ENCODE data around the gene CBR3.
A peak's percentile ranks its signal among the peaks of the same experiment; 100 is the strongest.

CBR3 gene

GRCh38 chr21:36165356-36165755 is 30.5 kb downstream of the CBR3 start:
- TF ChIP-seq ZNF621 (tag by site-specific recombination; IDR thresholded peaks at IDR 0.05) = no peak
- no peak for TF ChIP-seq ZSCAN5A (tag by site-specific recombination; IDR thresholded peaks at IDR 0.05)
- no peak for TF ChIP-seq ZNF449 (tag by site-specific recombination; IDR thresholded peaks at IDR 0.05)
- no peak for TF ChIP-seq SP2 (tag by site-specific recombination; IDR thresholded peaks at IDR 0.05)
- TF ChIP-seq ZSCAN4 (tag by site-specific recombination; IDR thresholded peaks at IDR 0.05) = peak; percentile 68
- TF ChIP-seq ZNF391 (tag by site-specific recombination; IDR thresholded peaks at IDR 0.05; ENCODE audit: borderline replicate concordance, low read depth) = no peak
- H3K36me3 ChIP-seq (ENCODE audit: control insufficient read depth in 2 of 2, insufficient read depth in 1 of 2, low read length in 2 of 2) = peaks cover 9 to 12% of the 10 kb centered on the region in 2 experiments; a peak in 2 of 3 replicates
- no peak overlapping the region for H3K27ac ChIP-seq (ENCODE audit: extremely low read depth, low read depth, low read length)
- peaks cover 9% of the 10 kb centered on the region for H3K4me1 ChIP-seq (ENCODE audit: control insufficient read depth, insufficient read depth, low read length)
- CTCF ChIA-PET = no interaction called here
- no peaks in the 10 kb centered on the region for H3K9me3 ChIP-seq (ENCODE audit: control insufficient read depth, insufficient read depth, low read depth, low read length)
- H3K4me3 ChIP-seq (ENCODE audit: low read depth, low read length) = no peak overlapping the region
- POLR2A ChIA-PET = interaction anchor here (1.4 kb wide), 1 partner anchor 9 kb away, joined by 5 read pairs; no protein-coding TSS in a partner anchor

GRCh38 chr21:36166705-36167104 is 31.8 kb downstream of the CBR3 start:
- Histone ChIP-seq H3K4me1 (ENCODE audit: control insufficient read depth, insufficient read depth, low read length) (peaks cover 9% of the 10 kb centered on the region), H3K27ac (ENCODE audit: extremely low read depth, low read depth, low read length) (no peak overlapping the region), H3K36me3 (ENCODE audit: control insufficient read depth in 2 of 2, insufficient read depth in 1 of 2, low read length in 2 of 2) (peaks cover 9 to 12% of the 10 kb centered on the region in 2 experiments; a peak in 2 of 3 replicates), H3K9me3 (ENCODE audit: control insufficient read depth, insufficient read depth, low read depth, low read length) (no peaks in the 10 kb centered on the region), H3K4me3 (ENCODE audit: low read depth, low read length) (no peak overlapping the region)
- POLR2A ChIA-PET = no interaction called here
- TF ChIP-seq ZNF416 (tag by site-specific recombination; IDR thresholded peaks at IDR 0.05) = no peak
- TF ChIP-seq ZBTB17 (tag by site-specific recombination; IDR thresholded peaks at IDR 0.05) = peak; percentile 82
- TF ChIP-seq ZNF341 (tag by site-specific recombination; IDR thresholded peaks at IDR 0.05; ENCODE audit: low read depth) = no peak
- no peak for TF ChIP-seq ZFP69B (tag by site-specific recombination; IDR thresholded peaks at IDR 0.05)
- TF ChIP-seq AEBP2 (tag by site-specific recombination; IDR thresholded peaks at IDR 0.05; ENCODE audit: borderline replicate concordance) = no peak
- CTCF ChIA-PET = interaction anchor here (0.6 kb wide), 1 partner anchor 43 kb away, joined by 3 read pairs; no protein-coding TSS in a partner anchor

GRCh38 chr21:36167541-36167940 is 32.7 kb downstream of the CBR3 start:
- no peak overlapping the region for H3K27ac ChIP-seq (ENCODE audit: extremely low read depth, low read depth, low read length)
- peaks cover 9 to 12% of the 10 kb centered on the region in 2 experiments; a peak in 2 of 3 replicates for H3K36me3 ChIP-seq (ENCODE audit: control insufficient read depth in 2 of 2, insufficient read depth in 1 of 2, low read length in 2 of 2)
- ChIA-PET CTCF (interaction anchor here (0.6 to 0.8 kb wide), 2 partner anchors 26 to 42 kb away, joined by 3 read pairs; no protein-coding TSS in a partner anchor), POLR2A (no interaction called here)
- TF ChIP-seq PRDM1 (tag by site-specific recombination; IDR thresholded peaks at IDR 0.05) (peak; percentile 65; the same call in 1 of the 2 replicates), ZNF302 (tag by site-specific recombination; IDR thresholded peaks at IDR 0.05; ENCODE audit: low read depth) (no peak)
- H3K4me3 ChIP-seq (ENCODE audit: low read depth, low read length) = no peak overlapping the region
- H3K4me1 ChIP-seq (ENCODE audit: control insufficient read depth, insufficient read depth, low read length) = peaks cover 9% of the 10 kb centered on the region
- H3K9me3 ChIP-seq (ENCODE audit: control insufficient read depth, insufficient read depth, low read depth, low read length) = no peaks in the 10 kb centered on the region
